Endothelial cell of umbilical vein (primary cell): ENCODE results near the gene SKOR2. TPM values are rescaled to one million over a fixed set of nuclear protein-coding genes. Genes with fewer than 3 reads are reported as not detected.

ENCODE experiments used
- BruUV-seq: library from RNA; stranded (reverse); fragments of 400-500 nt; replicated peaks from 2 replicates; lab custom pipeline; 2021; lab: Mats Ljungman, UMichigan
- CTCF ChIA-PET: fragments of 300-600, 350-600 bp; sonication (Branson Sonifier 250); formaldehyde crosslinking; loops from one replicate; lab custom pipeline; 2021; ENCODE audit warnings: antibody characterized with exemption, inconsistent platforms; lab: Charles Lee
- POLR2A ChIA-PET: fragments of 300-600, 350-600 bp; sonication (Branson Sonifier 250); formaldehyde crosslinking; loops from one replicate; lab custom pipeline; 2021; ENCODE audit warnings: antibody characterized with exemption, inconsistent platforms; lab: Charles Lee
- DNase-seq: peaks from one replicate; pipeline ENCODE4 v3.0.0-alpha.2; 2011; ENCODE audit warnings: low read depth, low spot score
- FAIRE-seq: peaks from 2 replicates; lab custom pipeline; 2011; peaks lifted over from hg19 to GRCh38; lab: Jason Lieb, UNC
- H2AFZ ChIP-seq: 2 replicates; pipeline ENCODE4 v1.6.0; 2012; ENCODE audit warnings: low read depth, low read length, control low read depth, inconsistent platforms
- H3K27ac ChIP-seq: 2 replicates; pipeline ENCODE4 v1.5.1; 2011; ENCODE audit warnings: low read depth, mild to moderate bottlenecking, control low read depth, low read length, moderate library complexity; ENCODE audit not compliant: insufficient read depth
- H3K27me3 ChIP-seq, 2 experiments: 2 replicates each; pipeline versions ENCODE4 v1.6.0 to v1.6.1; 2011; ENCODE audit warnings: low read length in 2 of 2, mixed read lengths in 1 of 2; ENCODE audit not compliant: control insufficient read depth in 2 of 2, insufficient read depth in 2 of 2
- H3K36me3 ChIP-seq, 2 experiments: 2 replicates in 1 of 2; 3 replicates in 1 of 2; pipeline ENCODE4 v1.5.1; 2011; ENCODE audit warnings: low read length in 2 of 2, mild to moderate bottlenecking in 1 of 2, moderate library complexity in 1 of 2; ENCODE audit not compliant: control insufficient read depth in 2 of 2, insufficient read depth in 2 of 2; ENCODE audit errors: extremely low read depth in 1 of 2
- H3K4me1 ChIP-seq: 3 replicates; pipeline ENCODE4 v1.5.1; 2011; ENCODE audit warnings: mild to moderate bottlenecking, low read length; ENCODE audit not compliant: control insufficient read depth, insufficient read depth; ENCODE audit errors: extremely low read depth
- H3K4me2 ChIP-seq: 2 replicates; pipeline ENCODE4 v1.6.1; 2011; ENCODE audit warnings: low read length, control low read depth, mixed read lengths; ENCODE audit not compliant: insufficient read depth
- H3K4me3 ChIP-seq, 3 experiments: fragments of 200-600 bp in 1 of 3; sonication (generic), shearing (Covaris generic) in 1 of 3; replicated peaks in 1 of 3; 2 replicates each; pipeline ENCODE4 v1.5.1; 2011 to 2016; ENCODE audit warnings: control low read depth in 3 of 3, low read length in 3 of 3, mild to moderate bottlenecking in 2 of 3, inconsistent platforms in 1 of 3, low read depth in 1 of 3, moderate library complexity in 1 of 3; ENCODE audit not compliant: insufficient read depth in 1 of 3
- H3K79me2 ChIP-seq: 2 replicates; pipeline ENCODE4 v1.6.0; 2012; ENCODE audit warnings: low read length, inconsistent platforms; ENCODE audit not compliant: control insufficient read depth, insufficient read depth
- H3K9ac ChIP-seq: replicated peaks from 2 replicates; pipeline ENCODE3; 2011; ENCODE audit warnings: low read length, control low read depth; ENCODE audit not compliant: insufficient read depth; ENCODE audit errors: extremely low read depth
- H3K9me1 ChIP-seq: replicated peaks from 3 replicates; pipeline ENCODE4 v1.6.0; 2011; ENCODE audit warnings: mild to moderate bottlenecking, low read length; ENCODE audit not compliant: control insufficient read depth, insufficient read depth; ENCODE audit errors: extremely low read depth
- H3K9me3 ChIP-seq: replicated peaks from 2 replicates; pipeline ENCODE4 v1.5.1; 2012; ENCODE audit warnings: low read length, inconsistent platforms; ENCODE audit not compliant: control insufficient read depth, insufficient read depth
- H4K20me1 ChIP-seq: replicated peaks from 2 replicates; pipeline ENCODE3; 2011; ENCODE audit warnings: mild to moderate bottlenecking, low read length; ENCODE audit not compliant: control insufficient read depth, insufficient read depth; ENCODE audit errors: extremely low read depth
- EZH2 ChIP-seq: IDR thresholded peaks from 2 replicates; pipeline ENCODE4 v1.6.1; 2012; ENCODE audit warnings: borderline replicate concordance, low read depth, mild to moderate bottlenecking, moderate library complexity, low read length, inconsistent platforms; ENCODE audit not compliant: severe bottlenecking
- FOS ChIP-seq: IDR thresholded peaks from 2 replicates; pipeline ENCODE4 v1.6.1; 2011; ENCODE audit warnings: mild to moderate bottlenecking, low read length, moderate library complexity, borderline replicate concordance; ENCODE audit not compliant: insufficient read depth
- GATA2 ChIP-seq: IDR thresholded peaks from 2 replicates; pipeline ENCODE4 v1.7.0; 2011; ENCODE audit warnings: low read depth, mild to moderate bottlenecking, moderate library complexity, mixed read lengths, low read length; ENCODE audit not compliant: insufficient read length, insufficient read depth
- JUN ChIP-seq: IDR thresholded peaks from 2 replicates; pipeline ENCODE4 v1.6.1; 2011; ENCODE audit warnings: borderline replicate concordance, low read depth; ENCODE audit not compliant: insufficient read length, insufficient read depth
- MAX ChIP-seq: IDR thresholded peaks from 2 replicates; pipeline ENCODE4 v1.6.1; 2011; ENCODE audit not compliant: insufficient read depth, insufficient read length
- MYC ChIP-seq: IDR thresholded peaks from one replicate; pipeline ENCODE4 v1.6.1; 2011; ENCODE audit warnings: mild to moderate bottlenecking, low read depth, low read length
- POLR2A ChIP-seq: IDR thresholded peaks from 2 replicates; pipeline ENCODE4 v1.6.1; 2012; ENCODE audit warnings: low read depth, mild to moderate bottlenecking, control low read depth, low read length
- POLR2AphosphoS5 ChIP-seq: IDR thresholded peaks from 2 replicates; pipeline ENCODE4 v1.6.1; 2012; ENCODE audit warnings: low read depth, mild to moderate bottlenecking, control low read depth, low read length, moderate library complexity; ENCODE audit not compliant: insufficient read depth
- dilution Hi-C: fragments of 300-500 bp; cut with MboI; formaldehyde crosslinking; loops from one replicate; pipeline ENCODE4 v1.15.0; 2019; ENCODE audit warnings: low sequenced_read_pairs; ENCODE audit not compliant: extremely low pct_ligation_motif_present
- intact Hi-C: fragments of 100-400 bp; cut with micrococcal nuclease; formaldehyde crosslinking; loops from one replicate; pipeline ENCODE4 v1.10.0; 2022
- polyA plus RNA-seq, 4 experiments: library from polyadenylated mRNA; depleted of rRNA in 3 of 4; stranded (reverse) in 3 of 4; unstranded in 1 of 4; fragments of >200 nt; gene quantifications; 2 replicates each; pipeline versions ENCODE4 v1.2.1 to v1.2.3, GENCODE V29; 2011 to 2012; ENCODE audit warnings: missing spikeins in 1 of 4
- total RNA-seq: library from RNA; stranded (reverse); gene quantifications from 2 replicates; pipeline ENCODE4 v1.2.3, GENCODE V29; 2021
- TF ChIP-seq, protein P1 (sequence below), 2 donors: IDR thresholded peaks; 1 replicate in 1 of 2; 2 replicates in 1 of 2; pipeline ENCODE4 v1.5.1; 2011; ENCODE audit warnings: low read length in 2 of 2, mild to moderate bottlenecking in 2 of 2, moderate library complexity in 2 of 2, control low read depth in 1 of 2, inconsistent platforms in 1 of 2, low read depth in 1 of 2; ENCODE audit not compliant: insufficient read depth in 1 of 2; ENCODE audit errors: extremely low read depth in 1 of 2

Gene SKOR2
- total and polyA plus RNA-seq, 2 donors (not counting 3 experiments of a cell fraction or from before 2014, with no cell fraction given), result not detected

GRCh38 chr18:47285456-47285855 lies 34.0 kb upstream of the SKOR2 start:
- CTCF ChIA-PET, result no interaction called here
- Histone ChIP-seq H4K20me1 (no peaks in the 10 kb centered on the region), H3K4me3 (no peak overlapping the region), H3K27ac (no peak overlapping the region), H3K9me1 (no peaks in the 10 kb centered on the region), H3K27me3 (no peaks in the 10 kb centered on the region), H3K36me3 (no peaks in the 10 kb centered on the region), H3K4me1 (no peaks in the 10 kb centered on the region), H3K9ac (no peak overlapping the region), H3K4me2 (no peak overlapping the region), H3K79me2 (no peaks in the 10 kb centered on the region), H2AFZ (no peak overlapping the region), H3K9me3 (no peaks in the 10 kb centered on the region)
- intact Hi-C loops, result no loop called here
- POLR2A ChIA-PET, result no interaction called here
- FAIRE-seq (no peak), DNase-seq (no peak)
- no TSS peak for BruUV-seq
- TF ChIP-seq JUN (no peak), MYC (no peak), FOS (no peak), GATA2 (no peak), MAX (no peak), POLR2AphosphoS5 (no peak), EZH2 (no peak), POLR2A (no peak)
- TF ChIP-seq, protein P1, sequence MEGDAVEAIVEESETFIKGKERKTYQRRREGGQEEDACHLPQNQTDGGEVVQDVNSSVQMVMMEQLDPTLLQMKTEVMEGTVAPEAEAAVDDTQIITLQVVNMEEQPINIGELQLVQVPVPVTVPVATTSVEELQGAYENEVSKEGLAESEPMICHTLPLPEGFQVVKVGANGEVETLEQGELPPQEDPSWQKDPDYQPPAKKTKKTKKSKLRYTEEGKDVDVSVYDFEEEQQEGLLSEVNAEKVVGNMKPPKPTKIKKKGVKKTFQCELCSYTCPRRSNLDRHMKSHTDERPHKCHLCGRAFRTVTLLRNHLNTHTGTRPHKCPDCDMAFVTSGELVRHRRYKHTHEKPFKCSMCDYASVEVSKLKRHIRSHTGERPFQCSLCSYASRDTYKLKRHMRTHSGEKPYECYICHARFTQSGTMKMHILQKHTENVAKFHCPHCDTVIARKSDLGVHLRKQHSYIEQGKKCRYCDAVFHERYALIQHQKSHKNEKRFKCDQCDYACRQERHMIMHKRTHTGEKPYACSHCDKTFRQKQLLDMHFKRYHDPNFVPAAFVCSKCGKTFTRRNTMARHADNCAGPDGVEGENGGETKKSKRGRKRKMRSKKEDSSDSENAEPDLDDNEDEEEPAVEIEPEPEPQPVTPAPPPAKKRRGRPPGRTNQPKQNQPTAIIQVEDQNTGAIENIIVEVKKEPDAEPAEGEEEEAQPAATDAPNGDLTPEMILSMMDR (IDR thresholded peaks at IDR 0.05; ENCODE audit: extremely low read depth in 1 of 2, insufficient read depth in 1 of 2, low read depth in 1 of 2, low read length in 2 of 2), result no peak
- dilution Hi-C loops, result no loop called here
